HG03521 (cell line): ENCODE data around the gene CLIC3.

Experiments
- ATAC-seq: cut with Tn5 transposase; IDR thresholded peaks from one replicate; pipeline ENCODE4 v1.9.1; 2021; ENCODE audit warnings: mild to moderate bottlenecking, moderate library complexity; ENCODE audit not compliant: unreplicated experiment

The CLIC3 gene

GRCh38 chr9:136954270-136955083 is 41.9 kb downstream of the CLIC3 start:
- no peak for ATAC-seq

- no peak for ATAC-seq
Observed at GRCh38 chr9:136953771-136954269, 42.5 kb downstream of the CLIC3 start.

DNA sequence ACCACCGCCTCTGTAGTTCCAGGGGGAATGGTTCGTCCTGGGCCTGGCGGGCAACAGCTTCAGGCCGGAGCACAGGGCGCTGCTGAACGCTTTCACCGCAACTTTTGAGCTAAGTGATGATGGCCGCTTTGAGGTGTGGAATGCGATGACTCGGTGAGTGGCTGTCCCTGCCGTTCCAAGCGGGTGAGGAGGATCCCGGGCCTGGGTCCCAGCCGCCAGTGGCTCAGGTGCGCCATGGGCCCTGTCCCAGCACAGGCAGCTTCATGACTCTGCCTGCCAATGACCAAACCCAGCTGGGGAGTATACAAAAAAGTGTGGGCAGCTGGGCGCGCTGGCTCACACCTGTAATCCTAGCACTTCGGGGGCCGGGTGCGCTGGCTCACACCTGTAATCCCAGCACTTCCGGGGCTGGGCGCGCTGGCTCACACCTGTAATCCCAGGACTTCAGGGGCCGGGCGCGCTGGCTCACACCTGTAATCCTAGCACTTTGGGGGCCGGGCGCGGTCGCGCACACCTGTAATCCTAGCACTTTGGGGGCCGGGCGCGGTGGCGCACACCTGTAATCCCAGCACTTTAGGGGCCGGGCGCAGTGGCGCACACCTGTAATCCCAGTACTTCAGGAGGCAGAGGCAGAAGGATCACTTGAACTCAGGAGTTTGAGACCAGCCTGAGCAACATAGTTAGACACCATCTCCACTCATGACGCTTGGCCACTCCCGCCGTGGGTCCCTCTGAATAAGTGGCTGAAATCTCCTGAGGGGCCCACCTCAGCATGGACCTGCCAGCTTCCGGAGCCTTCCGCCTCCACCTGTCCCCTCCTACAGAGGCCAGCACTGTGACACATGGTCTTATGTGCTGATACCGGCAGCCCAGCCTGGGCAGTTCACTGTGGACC is 43.2 kb downstream of the CLIC3 start:
- ATAC-seq, result no peak

GRCh38 chr9:136952321-136952850 is 44.0 kb downstream of the CLIC3 start:
- no peak for ATAC-seq

DNA sequence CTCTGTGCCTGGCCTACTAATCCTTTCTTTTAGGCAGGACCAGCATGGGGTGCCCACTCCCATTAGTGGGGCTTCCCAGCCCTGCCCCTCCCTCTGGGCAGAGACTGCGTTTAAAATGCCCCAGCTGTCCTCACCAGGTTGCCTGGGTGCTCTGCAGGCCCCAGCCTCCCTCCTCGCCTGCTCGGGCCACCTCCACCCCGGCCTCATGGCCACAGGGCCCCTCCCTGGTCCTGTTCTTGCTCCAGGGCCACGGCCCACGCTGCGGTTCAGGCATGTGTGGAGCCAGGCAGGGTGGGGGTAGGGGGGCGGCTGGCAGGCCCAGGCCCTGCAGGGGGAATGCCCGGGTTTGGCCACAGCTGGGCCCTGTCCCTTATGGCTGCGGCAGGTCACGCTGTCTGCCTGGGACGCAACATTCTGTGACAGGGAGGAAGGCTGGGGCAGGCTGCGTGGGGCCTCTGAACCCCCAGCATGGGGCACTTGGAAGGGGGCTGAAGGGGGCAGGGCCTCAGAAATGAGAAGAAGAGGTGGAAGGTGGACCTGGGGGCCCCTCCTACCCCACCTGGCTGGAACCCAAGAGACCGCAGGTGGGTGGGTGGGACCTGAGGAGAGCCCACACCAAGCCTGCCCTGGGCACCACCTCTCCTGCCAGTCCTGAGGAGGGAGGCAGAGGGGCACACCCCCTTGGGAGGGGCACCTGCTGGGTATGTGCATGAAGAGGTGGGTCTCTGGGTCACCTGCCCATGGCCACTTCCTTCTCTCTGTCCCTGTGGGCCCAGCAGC is 44.6 kb downstream of the CLIC3 start, which contains the start of gene LCN12:
Gene LCN12, plus strand, starts transcription at position 733 of the 780 bp plus-strand sequence. CDS start 55 bp downstream, outside the sequence.
- no peak for ATAC-seq

GRCh38 chr9:136950656-136951276 is 45.6 kb downstream of the CLIC3 start:
- ATAC-seq, result no peak

DNA sequence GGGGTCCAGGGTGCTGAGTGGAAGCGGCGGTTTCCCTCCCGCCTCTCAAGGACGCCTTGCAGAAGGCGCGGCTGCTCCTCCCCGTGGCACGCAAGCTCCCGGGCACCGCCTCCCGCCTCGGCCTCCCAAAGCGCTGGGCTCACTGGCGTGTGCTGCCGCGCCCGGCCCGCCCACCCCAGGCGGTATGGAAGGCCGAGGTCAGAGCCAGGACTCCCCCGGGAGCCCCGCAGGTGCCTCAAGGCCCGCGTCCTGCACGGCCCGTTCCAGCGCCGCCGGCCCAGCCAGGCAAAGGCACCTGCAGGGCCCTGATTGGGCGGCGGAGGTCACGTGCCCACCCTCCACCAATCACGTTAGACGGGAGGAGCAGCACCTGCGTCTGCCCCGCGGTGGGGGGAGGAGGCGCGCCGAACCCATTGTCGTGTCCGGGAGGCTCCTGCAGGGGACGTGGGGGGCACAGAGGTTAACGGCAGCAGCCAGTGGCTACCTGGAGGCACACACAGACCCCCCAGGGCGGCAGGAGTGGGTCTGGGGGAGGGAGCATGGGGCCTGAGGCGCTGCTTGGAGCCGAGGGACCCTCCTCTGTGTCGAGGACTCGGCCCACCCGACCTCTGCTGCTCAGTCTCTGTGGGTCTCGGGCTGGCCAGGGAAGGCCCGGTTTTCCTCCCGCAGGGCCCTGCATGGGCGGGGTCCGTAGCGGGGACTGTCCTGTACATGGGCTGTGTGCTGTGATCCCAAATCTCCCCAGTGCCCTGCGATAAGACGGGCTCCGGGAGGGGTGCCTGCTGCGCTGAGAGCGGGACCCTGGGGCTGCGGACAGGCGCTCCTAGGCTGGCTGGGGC is 46.3 kb downstream of the CLIC3 start:
- ATAC-seq, result peak; percentile 78

DNA sequence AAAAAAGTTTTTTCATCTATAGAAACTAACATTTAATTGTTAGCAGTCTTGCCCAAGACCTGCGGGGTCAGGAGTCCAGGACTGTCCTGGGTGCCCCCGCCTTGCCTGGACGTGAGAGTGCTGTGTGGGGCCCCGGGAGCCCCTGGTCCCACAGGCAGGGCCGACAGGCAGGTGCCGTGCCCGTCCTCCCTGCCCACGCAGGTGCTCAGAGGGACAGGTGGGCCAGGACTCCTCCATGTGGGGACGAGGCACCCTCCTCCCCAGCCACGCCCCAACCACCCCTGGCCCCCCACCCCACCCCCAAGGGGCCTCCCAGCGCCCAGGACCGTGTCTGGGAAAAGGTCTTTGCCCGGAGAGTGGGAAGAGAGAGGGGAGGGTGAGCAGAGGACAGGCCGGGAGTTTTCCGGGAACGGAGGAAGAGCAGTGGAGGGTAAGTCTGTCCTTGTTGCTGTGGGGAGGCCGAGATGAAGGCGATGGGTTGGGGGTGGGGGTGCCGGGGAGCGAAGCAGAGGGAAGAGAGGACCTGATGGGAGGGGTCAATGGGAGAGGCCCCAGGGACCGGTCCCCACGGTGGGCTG is 47.0 kb downstream of the CLIC3 start:
- ATAC-seq, result no peak

DNA sequence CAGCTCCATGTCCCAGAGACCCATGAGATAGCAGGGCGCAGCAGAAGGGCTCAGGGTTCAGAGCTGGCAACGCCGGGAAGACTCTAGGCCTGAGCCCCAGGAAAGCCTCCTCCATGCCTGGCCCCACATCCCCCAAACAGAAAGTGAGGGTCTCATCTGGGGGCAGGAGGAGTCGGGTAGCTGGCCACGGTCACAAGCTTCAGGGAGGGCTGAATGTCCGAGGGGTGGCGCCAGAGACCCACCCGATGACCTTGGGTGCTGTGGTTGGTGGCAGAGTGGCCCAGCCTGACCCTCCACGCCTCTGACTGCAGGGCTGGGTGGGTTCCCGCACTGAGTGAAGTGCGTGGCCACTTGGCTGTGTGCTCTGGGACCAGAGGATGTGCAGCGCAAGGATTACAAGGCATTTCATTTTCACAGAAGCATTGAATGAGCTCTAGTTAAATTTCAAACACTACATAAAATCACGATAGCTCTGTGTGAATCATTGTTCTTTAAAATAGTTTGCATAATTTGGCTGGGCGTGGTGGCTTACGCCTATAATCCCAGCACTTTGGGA is 48.3 kb downstream of the CLIC3 start:
- no peak for ATAC-seq

DNA sequence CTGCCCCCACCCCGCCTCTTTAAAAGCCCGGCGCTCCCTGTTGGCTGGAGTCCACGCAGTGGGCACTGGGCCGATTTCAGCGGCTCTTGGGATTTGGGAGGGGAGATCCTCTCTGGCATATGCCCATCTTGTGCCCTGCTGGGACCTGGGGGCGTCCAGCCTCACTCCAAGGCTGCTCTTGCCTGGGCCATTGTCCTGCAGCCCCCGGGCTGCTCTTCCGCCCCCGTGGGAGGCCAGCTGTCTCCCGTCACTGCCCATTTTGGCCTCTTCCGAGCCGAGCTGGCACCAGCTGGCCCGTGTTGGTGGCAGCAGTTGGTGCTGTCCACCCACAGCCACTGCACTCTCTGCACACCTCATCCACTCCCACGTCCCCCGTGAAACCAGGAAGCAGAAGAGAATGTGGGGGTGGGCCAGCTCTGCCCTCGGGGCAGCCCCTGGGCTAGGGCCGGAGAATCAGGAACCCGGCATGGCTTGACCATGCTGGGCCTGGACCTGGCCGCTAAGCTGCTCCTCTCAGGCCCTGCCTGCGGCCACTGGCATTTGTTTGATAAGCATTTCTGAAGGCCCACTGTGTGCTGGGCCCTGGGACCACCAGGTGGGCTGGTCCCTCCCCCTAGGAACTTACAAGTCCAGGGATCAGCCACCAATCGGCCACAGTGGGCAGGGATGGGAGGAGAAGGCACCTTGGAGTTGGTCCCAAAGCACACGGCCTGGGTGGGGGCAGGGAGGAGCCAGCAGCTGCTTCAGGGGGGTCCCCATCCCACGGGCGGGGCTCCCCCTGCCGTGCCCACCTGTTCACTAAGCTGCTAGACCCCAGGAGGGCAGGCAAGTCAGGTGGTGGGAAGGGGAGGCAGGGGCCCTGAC is 49.1 kb downstream of the CLIC3 start:
- no peak for ATAC-seq

- ATAC-seq, result no peak
Observed at GRCh38 chr9:136946228-136947027, 49.9 kb downstream of the CLIC3 start.

DNA sequence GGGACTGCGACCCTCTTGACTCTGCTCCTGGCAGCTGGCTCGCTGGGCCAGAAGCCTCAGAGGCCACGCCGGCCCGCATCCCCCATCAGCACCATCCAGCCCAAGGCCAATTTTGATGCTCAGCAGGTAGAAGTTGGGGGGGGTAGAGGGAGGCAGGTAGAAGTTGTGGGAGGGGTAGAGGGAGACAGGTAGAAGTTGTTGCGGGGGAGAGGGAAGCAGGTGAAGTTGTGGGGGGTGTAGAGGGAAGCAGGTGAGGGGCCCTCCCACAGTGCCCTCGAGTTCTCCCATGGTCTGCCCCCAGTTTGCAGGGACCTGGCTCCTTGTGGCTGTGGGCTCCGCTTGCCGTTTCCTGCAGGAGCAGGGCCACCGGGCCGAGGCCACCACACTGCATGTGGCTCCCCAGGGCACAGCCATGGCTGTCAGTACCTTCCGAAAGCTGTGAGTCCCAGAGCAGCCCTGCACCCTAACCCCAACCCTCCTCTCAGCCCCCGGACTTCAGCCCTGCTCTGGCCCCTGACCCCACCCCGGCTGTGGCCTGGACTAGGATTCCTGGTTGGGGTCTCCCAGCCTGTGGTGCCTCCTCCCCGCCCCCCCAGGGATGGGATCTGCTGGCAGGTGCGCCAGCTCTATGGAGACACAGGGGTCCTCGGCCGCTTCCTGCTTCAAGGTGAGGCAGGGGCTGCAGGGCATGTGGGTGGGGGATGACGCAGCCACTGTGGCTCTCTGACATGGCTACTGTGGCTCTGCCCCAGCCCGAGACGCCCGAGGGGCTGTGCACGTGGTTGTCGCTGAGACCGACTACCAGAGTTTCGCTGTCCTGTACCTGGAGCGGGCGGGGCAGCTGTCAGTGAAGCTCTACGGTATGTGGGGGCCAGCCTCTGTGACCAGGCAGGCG is 50.8 kb downstream of the CLIC3 start:
- no peak for ATAC-seq
